ENCODE results near the gene LDLRAP1. TPM values are rescaled to one million over a fixed set of nuclear protein-coding genes. Genes with fewer than 3 reads are reported as not detected.

Gene LDLRAP1
- total RNA-seq, 2 experiments from 2014 or later, result 64.4 to 65.3 TPM

DNA sequence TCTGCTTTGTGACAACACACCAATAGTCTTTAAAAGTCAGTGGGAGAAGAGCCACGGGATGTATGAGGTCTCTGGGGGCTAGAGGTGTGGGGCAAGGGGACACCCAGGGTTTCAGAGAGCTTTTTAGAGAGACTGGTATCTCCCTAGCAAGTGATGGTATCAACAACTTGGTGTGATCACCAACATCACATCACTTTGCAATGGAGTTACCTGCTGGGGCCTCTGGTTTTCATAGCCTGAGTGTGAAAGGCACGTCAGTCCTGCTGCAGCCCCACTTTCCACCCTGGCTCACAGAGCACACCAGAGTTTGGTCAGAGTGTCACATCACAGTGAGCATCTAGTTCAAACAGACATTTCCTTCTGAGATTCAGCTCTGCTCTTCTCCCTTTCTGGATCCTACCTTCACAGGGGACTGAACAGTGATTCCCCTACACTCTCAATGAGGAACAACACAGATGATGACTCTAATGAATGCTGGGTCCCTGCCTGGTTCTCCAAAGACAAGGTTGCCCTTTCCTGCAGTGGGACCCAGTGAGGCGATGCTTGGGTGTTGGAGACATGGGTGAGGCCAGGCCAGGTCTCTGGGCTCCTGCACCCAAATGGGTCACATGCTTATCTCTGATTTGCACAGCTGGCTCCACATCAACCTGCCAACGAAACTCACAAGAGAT, 71.2 kb downstream of the LDLRAP1 start:
- no peak for DNase-seq
- H3K9me3 Mint-ChIP-seq, result no peaks in the 10 kb centered on the region
- no peak overlapping the region for H3K27ac Mint-ChIP-seq
- ChIA-PET CTCF (no interaction called here), POLR2A (no interaction called here)
- peaks cover 37% of the 10 kb centered on the region for H3K27me3 Mint-ChIP-seq
- peaks cover 10% of the 10 kb centered on the region for H3K36me3 Mint-ChIP-seq (ENCODE audit: low read depth)
- H3K4me1 Mint-ChIP-seq, result peaks cover 34% of the 10 kb centered on the region
- H3K4me3 Mint-ChIP-seq, result peak overlapping the region; percentile 27

DNA sequence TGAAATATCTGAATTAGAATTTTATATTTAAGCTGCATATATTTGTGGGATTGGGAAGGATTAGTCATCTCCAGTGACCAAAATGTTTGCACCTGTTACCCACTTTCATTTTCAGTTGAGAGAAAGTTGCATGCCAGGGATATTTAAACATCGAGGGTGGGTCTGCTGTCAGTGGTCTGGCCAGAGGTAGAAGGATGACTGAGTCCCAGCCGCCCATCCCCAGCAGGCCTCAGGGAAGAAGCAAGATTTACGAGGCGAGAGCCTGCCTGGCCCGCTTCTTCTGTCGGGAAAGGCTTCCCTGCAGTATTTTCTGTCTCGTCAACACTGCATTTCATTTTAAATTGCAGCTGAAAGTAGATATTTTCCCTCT, 71.8 kb downstream of the LDLRAP1 start:
- POLR2A ChIA-PET, result no interaction called here
- DNase-seq, result no peak
- H3K27me3 Mint-ChIP-seq, result peaks cover 33% of the 10 kb centered on the region
- H3K27ac Mint-ChIP-seq, result no peak overlapping the region
- CTCF ChIA-PET, result no interaction called here
- H3K9me3 Mint-ChIP-seq, result no peaks in the 10 kb centered on the region
- peaks cover 15% of the 10 kb centered on the region for H3K36me3 Mint-ChIP-seq (ENCODE audit: low read depth)
- H3K4me1 Mint-ChIP-seq, result peaks cover 39% of the 10 kb centered on the region
- no peak overlapping the region for H3K4me3 Mint-ChIP-seq

GRCh38 chr1:25615563-25616094, 72.2 kb downstream of the LDLRAP1 start:
- no peak for DNase-seq
- Mint-ChIP-seq H3K4me1 (peaks cover 44% of the 10 kb centered on the region), H3K27me3 (peaks cover 31% of the 10 kb centered on the region), H3K4me3 (peak overlapping the region; percentile 52), H3K9me3 (no peaks in the 10 kb centered on the region), H3K36me3 (ENCODE audit: low read depth) (peaks cover 20% of the 10 kb centered on the region), H3K27ac (peak overlapping the region; percentile 67)
- CTCF ChIA-PET, result interaction anchor here (0.7 to 1.0 kb wide), 2 partner anchors 43 to 226 kb away, joined by 3 read pairs; no protein-coding TSS in a partner anchor
- POLR2A ChIA-PET, result no interaction called here

- CTCF ChIA-PET, result interaction anchor here (0.7 to 1.0 kb wide), 3 partner anchors 8 to 225 kb away, joined by 3 read pairs; no protein-coding TSS in a partner anchor
- DNase-seq, result peak; percentile 71
- Mint-ChIP-seq H3K36me3 (ENCODE audit: low read depth) (peaks cover 27% of the 10 kb centered on the region), H3K4me3 (peak within 1 kb of the TSS; percentile 68), H3K27me3 (peaks cover 30% of the 10 kb centered on the region), H3K9me3 (no peaks in the 10 kb centered on the region), H3K4me1 (peaks cover 51% of the 10 kb centered on the region), H3K27ac (peak within 1 kb of the TSS; percentile 67)
- POLR2A ChIA-PET, result no interaction called here
Observed at GRCh38 chr1:25616095-25616986, 72.9 kb downstream of the LDLRAP1 start, which contains the start of gene MAN1C1. MAN1C1 (plus strand) TSS chr1:25616791; CDS start chr1:25617798, 1,007 bp downstream.

- peaks cover 22% of the 10 kb centered on the region for H3K27me3 Mint-ChIP-seq
- DNase-seq, result peak; percentile 42
- CTCF ChIA-PET, result interaction anchor here (0.7 kb wide), 1 partner anchor 9 kb away, joined by 3 read pairs; no protein-coding TSS in a partner anchor
- H3K4me3 Mint-ChIP-seq, result peak overlapping the region; percentile 68
- POLR2A ChIA-PET, result no interaction called here
- peaks cover 58% of the 10 kb centered on the region for H3K4me1 Mint-ChIP-seq
- H3K9me3 Mint-ChIP-seq, result no peaks in the 10 kb centered on the region
- no peak overlapping the region for H3K27ac Mint-ChIP-seq
- peaks cover 33% of the 10 kb centered on the region for H3K36me3 Mint-ChIP-seq (ENCODE audit: low read depth)
Observed at GRCh38 chr1:25616987-25617624, 73.7 kb downstream of the LDLRAP1 start.

DNA sequence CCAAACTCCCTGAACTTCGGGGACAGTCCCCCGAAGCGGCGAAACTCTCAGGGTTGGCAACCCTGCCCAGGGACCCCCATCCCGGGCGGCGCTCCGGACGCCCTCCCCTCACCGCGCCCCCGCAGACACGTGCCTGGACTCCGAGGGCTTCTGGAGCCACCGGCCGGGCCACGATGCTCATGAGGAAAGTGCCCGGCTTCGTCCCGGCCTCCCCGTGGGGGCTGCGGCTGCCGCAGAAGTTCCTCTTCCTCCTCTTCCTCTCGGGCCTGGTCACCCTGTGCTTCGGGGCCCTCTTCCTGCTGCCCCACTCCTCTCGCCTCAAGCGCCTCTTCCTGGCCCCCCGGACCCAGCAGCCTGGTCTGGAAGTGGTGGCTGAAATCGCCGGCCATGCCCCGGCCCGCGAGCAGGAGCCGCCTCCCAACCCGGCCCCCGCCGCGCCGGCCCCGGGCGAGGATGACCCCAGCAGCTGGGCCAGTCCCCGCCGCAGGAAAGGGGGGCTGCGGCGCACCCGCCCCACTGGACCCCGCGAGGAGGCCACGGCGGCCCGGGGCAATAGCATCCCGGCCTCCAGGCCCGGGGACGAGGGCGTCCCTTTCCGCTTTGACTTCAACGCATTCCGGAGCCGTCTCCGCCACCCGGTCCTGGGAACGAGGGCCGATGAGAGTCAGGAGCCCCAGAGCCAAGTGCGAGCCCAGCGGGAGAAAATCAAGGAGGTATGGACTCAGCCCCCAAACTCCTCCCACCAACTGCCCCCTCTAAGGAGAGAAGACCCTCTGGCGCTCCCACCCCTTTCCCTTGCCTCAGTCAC, 74.4 kb downstream of the LDLRAP1 start:
- peaks cover 36% of the 10 kb centered on the region for H3K36me3 Mint-ChIP-seq (ENCODE audit: low read depth)
- DNase-seq, result no peak
- H3K9me3 Mint-ChIP-seq, result no peaks in the 10 kb centered on the region
- ChIA-PET POLR2A (interaction anchor here (0.8 kb wide), 1 partner anchor 58 kb away, joined by 3 read pairs; no protein-coding TSS in a partner anchor), CTCF (interaction anchor here (1.0 to 2.0 kb wide), 8 partner anchors 8 to 185 kb away, joined by 3 to 9 read pairs (median 5); no protein-coding TSS in a partner anchor)
- H3K27me3 Mint-ChIP-seq, result peaks cover 18% of the 10 kb centered on the region
- peak overlapping the region; percentile 98 for H3K4me3 Mint-ChIP-seq
- peak overlapping the region; percentile 93 for H3K27ac Mint-ChIP-seq
- peaks cover 66% of the 10 kb centered on the region for H3K4me1 Mint-ChIP-seq

- Mint-ChIP-seq H3K9me3 (no peaks in the 10 kb centered on the region), H3K36me3 (ENCODE audit: low read depth) (peaks cover 39% of the 10 kb centered on the region), H3K27ac (peak overlapping the region; percentile 93), H3K27me3 (peaks cover 16% of the 10 kb centered on the region), H3K4me3 (peak overlapping the region; percentile 98), H3K4me1 (peaks cover 72% of the 10 kb centered on the region)
- ChIA-PET POLR2A (interaction anchor here (0.8 kb wide), 1 partner anchor 58 kb away, joined by 3 read pairs; no protein-coding TSS in a partner anchor), CTCF (interaction anchor here (0.6 to 2.0 kb wide), 18 partner anchors 9 to 189 kb away, joined by 3 to 9 read pairs (median 4); no protein-coding TSS in a partner anchor)
- no peak for DNase-seq
Observed at GRCh38 chr1:25618433-25618808, 75.0 kb downstream of the LDLRAP1 start.

Other genes with a start within 250 kb of the LDLRAP1 start
- 100 to 1,000 TPM; 140 to 176 TPM for gene TMEM50A, start 205.3 kb upstream of the LDLRAP1 start, total RNA-seq
- gene RHCE, start 122.8 kb upstream of the LDLRAP1 start, total RNA-seq, result under 1 TPM in 1 of 2 experiments, not detected in 1; 0.17 TPM
- 10 to 100 TPM; 18.8 to 24.9 TPM for gene MACO1, start 112.7 kb upstream of the LDLRAP1 start, total RNA-seq
- 10 to 100 TPM; 28.9 to 31.1 TPM for gene MAN1C1, start 73.2 kb downstream of the LDLRAP1 start, total RNA-seq